Measurements from ENCODE around the gene CLDN2.

CLDN2 gene

DNA sequence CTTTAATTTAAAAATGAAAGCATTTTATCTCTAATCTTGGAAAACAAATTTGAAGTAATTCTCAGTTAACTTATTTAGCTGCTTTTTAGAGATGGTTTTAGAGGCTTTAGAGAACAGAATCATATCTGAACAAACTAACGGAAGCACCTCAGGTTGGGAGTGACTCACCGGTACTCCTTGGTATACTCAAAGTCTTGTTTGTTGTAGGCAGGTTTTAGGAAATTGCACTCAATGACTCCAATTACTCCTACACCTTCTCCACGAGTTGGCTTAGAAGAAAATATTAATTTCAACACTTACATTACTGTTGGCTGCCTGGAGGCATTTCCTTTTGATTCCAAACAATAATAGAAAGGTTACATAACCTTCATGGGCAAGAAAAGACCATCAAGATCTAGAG lies 56.2 kb downstream of the CLDN2 start:
- no peaks in the 10 kb centered on the region for H3K36me3 ChIP-seq (ENCODE audit: control insufficient read depth, insufficient read depth, low read length)
- no peaks in the 10 kb centered on the region for H3K27me3 ChIP-seq (replicated peaks; ENCODE audit: control insufficient read depth, insufficient read depth, low read length)
- TF ChIP-seq, protein P1, sequence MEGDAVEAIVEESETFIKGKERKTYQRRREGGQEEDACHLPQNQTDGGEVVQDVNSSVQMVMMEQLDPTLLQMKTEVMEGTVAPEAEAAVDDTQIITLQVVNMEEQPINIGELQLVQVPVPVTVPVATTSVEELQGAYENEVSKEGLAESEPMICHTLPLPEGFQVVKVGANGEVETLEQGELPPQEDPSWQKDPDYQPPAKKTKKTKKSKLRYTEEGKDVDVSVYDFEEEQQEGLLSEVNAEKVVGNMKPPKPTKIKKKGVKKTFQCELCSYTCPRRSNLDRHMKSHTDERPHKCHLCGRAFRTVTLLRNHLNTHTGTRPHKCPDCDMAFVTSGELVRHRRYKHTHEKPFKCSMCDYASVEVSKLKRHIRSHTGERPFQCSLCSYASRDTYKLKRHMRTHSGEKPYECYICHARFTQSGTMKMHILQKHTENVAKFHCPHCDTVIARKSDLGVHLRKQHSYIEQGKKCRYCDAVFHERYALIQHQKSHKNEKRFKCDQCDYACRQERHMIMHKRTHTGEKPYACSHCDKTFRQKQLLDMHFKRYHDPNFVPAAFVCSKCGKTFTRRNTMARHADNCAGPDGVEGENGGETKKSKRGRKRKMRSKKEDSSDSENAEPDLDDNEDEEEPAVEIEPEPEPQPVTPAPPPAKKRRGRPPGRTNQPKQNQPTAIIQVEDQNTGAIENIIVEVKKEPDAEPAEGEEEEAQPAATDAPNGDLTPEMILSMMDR (IDR thresholded peaks at IDR 0.05; ENCODE audit: insufficient read depth, low read length, poor library complexity, severe bottlenecking) = no peak
- H3K4me3 ChIP-seq (replicated peaks; ENCODE audit: low read depth, low read length) = no peak overlapping the region
- no peak for DNase-seq (ENCODE audit: extremely low read depth, insufficient read length)
